ENCODE data around the gene FMNL2.
"Not testable (repeated sequence)": the region's sequence is repeated elsewhere in the genome, so short reads cannot be mapped to it uniquely, and the experiment has no call there.

FMNL2 gene

GRCh38 chr2:152335016-152335725 is at the start of gene FMNL2:
Gene FMNL2 (plus strand): TSS chr2:152335174.
- FAIRE-seq, result no peak

GRCh38 chr2:152292991-152293390 is 42.0 kb upstream of the FMNL2 start:
- FAIRE-seq, result no peak

GRCh38 chr2:152297715-152298114 is 37.3 kb upstream of the FMNL2 start:
- FAIRE-seq, result no peak

GRCh38 chr2:152298754-152299153 is 36.2 kb upstream of the FMNL2 start:
- FAIRE-seq, result no peak

GRCh38 chr2:152301131-152301530 is 33.8 kb upstream of the FMNL2 start:
- FAIRE-seq, result no peak

- FAIRE-seq, result no peak
Measured at GRCh38 chr2:152303951-152304350, 31.0 kb upstream of the FMNL2 start.

- no peak for FAIRE-seq
Measured at GRCh38 chr2:152304836-152305235, 30.1 kb upstream of the FMNL2 start.

- no peak for FAIRE-seq
Measured at GRCh38 chr2:152307863-152308262, 27.1 kb upstream of the FMNL2 start.

- no peak for FAIRE-seq
Measured at GRCh38 chr2:152309352-152310214, 25.4 kb upstream of the FMNL2 start.

GRCh38 chr2:152319822-152320570 is 15.0 kb upstream of the FMNL2 start:
- no peak for FAIRE-seq

- no peak for FAIRE-seq
Measured at GRCh38 chr2:152320814-152321213, 14.2 kb upstream of the FMNL2 start.

GRCh38 chr2:152322222-152322621 is 12.8 kb upstream of the FMNL2 start:
- no peak for FAIRE-seq

GRCh38 chr2:152325126-152325525 is 9.8 kb upstream of the FMNL2 start:
- not testable (repeated sequence) for FAIRE-seq

GRCh38 chr2:152326710-152327109 is 8.3 kb upstream of the FMNL2 start:
- FAIRE-seq, result no peak

GRCh38 chr2:152328013-152328412 is 7.0 kb upstream of the FMNL2 start:
- FAIRE-seq, result no peak

- FAIRE-seq, result no peak
Measured at GRCh38 chr2:152330235-152330866, 4.6 kb upstream of the FMNL2 start.

- FAIRE-seq, result no peak
Measured at GRCh38 chr2:152334701-152335015, 316 bp upstream of the FMNL2 start.

GRCh38 chr2:152335726-152336118 is 748 bp downstream of the FMNL2 start:
- no peak for FAIRE-seq

GRCh38 chr2:152336119-152336853 is 1.3 kb downstream of the FMNL2 start:
- no peak for FAIRE-seq

GRCh38 chr2:152336854-152337510 is 2.0 kb downstream of the FMNL2 start:
- FAIRE-seq, result no peak

GRCh38 chr2:152337511-152337903 is 2.5 kb downstream of the FMNL2 start:
- no peak for FAIRE-seq
